Measurements from ENCODE around the gene NXPH3.
A peak's percentile ranks its signal among the peaks of the same experiment; 100 is the strongest.

NXPH3 gene

DNA sequence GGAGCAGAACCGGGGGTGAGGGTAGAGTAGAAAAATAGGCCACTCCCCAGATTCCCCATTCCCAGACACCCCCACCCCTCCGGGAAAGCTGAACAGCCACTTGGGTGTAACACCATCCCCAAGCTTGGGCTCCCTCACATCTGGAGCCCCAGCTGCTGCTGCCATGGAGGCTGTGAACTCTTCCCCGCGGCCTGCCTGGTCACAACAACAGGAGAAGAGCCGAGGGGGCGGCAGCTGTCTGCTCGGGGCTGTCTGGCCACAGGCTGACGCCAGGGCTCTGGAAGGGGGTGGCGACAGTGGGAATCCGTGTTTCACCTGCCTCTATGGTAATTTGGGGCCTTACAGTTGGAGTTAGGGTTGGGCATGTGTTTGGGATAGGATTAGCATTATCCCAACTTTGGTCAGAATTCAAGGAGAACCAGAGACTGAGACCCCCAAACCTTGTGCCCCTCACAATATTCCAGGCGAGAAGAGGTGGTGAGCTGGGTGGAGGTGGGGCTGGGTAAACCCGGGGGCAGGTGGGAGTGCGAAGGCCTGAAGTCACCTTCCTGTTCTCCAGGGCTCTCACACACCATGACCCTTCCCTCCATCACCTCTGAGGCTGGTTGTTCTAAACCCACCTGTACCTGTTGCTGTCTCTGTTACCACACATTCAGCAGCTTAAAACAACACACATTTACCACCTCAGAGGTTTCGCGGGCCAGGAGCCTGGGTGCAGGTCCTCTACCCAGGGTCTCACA lies 29.7 kb upstream of the NXPH3 start:
- H3K4me3 ChIP-seq (replicated peaks in 1 of 2; ENCODE audit: low read depth in 2 of 2, low read length in 2 of 2) = no peak overlapping the region
- TF ChIP-seq, protein P1, sequence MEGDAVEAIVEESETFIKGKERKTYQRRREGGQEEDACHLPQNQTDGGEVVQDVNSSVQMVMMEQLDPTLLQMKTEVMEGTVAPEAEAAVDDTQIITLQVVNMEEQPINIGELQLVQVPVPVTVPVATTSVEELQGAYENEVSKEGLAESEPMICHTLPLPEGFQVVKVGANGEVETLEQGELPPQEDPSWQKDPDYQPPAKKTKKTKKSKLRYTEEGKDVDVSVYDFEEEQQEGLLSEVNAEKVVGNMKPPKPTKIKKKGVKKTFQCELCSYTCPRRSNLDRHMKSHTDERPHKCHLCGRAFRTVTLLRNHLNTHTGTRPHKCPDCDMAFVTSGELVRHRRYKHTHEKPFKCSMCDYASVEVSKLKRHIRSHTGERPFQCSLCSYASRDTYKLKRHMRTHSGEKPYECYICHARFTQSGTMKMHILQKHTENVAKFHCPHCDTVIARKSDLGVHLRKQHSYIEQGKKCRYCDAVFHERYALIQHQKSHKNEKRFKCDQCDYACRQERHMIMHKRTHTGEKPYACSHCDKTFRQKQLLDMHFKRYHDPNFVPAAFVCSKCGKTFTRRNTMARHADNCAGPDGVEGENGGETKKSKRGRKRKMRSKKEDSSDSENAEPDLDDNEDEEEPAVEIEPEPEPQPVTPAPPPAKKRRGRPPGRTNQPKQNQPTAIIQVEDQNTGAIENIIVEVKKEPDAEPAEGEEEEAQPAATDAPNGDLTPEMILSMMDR (IDR thresholded peaks at IDR 0.05; ENCODE audit: low read depth, low read length) = no peak
- no peak for DNase-seq (ENCODE audit: low read depth in 2 of 2)

DNA sequence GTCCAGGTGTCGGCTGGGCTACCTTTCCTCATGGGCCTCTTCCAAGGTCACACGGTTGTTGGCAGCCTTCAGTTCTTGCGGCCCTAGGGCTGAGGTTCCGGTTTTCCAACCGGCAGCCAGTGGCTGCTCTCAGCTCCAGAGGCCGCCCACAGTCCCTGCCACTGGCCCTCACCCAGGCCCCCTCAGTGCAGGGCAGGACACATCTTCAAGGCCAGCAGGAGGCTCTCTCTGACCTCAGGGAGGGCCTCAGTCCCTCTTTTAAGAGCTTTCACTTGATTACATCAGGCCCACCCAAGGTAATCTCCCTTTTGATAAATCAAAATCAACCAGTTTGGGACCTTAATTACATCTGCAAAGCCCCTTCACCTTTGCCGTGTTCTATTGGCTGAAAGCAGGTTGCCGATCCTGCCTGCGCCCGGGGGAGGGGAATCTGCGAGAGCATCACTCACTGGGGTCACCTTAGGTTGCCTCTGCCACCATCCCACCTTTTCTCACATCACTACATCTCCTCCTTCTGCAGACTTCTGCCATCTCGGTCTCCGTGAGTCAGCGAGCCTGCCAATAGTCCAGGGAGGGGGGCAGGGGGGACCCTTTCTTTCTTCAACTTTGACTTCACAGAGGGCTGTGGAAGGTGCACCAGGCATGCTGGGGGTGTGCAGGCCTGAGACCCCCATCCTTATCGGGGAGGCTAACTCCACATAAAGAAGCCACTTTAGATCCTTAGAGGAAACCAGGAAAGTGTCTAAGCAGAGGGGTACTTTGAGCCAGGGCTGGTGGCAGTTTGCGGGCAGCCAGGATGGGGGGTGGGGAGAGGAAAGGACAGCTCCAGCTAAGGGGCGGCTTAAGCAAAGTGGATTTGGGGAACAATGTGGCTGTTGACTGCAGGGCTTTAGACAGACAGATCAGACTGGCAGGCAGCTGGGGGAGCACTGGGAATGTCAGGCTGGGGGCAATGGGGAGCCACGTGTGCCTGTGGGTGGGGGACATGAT lies 28.8 kb upstream of the NXPH3 start:
- TF ChIP-seq, protein P1 (IDR thresholded peaks at IDR 0.05; ENCODE audit: low read depth, low read length) = no peak
- DNase-seq (ENCODE audit: low read depth in 2 of 2) = no peak
- H3K4me3 ChIP-seq (replicated peaks in 1 of 2; ENCODE audit: low read depth in 2 of 2, low read length in 2 of 2) = no peak overlapping the region

DNA sequence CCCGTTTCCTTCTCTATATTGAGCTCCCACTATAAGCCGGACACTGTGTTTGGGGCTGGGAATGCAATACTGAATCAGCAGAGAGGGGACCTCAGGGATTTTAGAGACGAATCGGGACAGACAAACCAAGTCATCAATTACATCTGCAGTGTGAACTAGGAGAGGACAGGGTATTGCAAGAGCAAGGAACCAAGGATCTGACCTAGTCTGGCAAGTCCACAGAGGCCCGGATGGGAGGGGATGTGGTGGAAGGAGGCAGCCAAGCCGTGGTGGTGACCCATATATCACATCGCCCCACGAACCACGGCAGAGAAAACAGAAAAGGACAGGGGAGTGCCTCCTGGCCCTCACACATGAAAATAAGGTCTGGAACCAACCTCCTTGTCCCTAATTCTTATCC lies 28.1 kb upstream of the NXPH3 start:
- no peak for DNase-seq (ENCODE audit: low read depth in 2 of 2)
- TF ChIP-seq, protein P1 (IDR thresholded peaks at IDR 0.05; ENCODE audit: low read depth, low read length) = no peak
- H3K4me3 ChIP-seq (replicated peaks in 1 of 2; ENCODE audit: low read depth in 2 of 2, low read length in 2 of 2) = no peak overlapping the region

DNA sequence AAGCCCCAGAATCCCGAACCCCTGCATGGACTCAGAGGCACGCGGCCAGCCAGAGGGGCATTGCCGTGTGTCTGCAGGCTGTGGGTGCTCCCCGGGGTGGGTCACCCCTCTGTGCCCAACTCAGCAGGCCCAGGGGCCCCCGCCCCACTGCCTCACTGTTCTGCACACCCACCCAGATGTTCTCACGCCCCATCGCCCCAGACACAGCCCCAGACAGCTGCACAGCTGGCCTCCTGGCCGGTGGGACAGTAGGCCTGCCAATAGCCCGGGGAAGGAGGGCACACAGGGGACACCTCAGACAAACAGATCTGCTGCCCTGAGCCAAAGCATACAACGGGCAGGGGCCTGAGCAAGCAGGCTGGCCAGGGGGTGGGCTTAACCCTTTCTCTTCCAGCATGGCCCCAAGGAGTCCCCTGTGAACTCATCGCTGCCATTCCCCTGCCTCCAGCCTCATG lies 27.6 kb upstream of the NXPH3 start:
- TF ChIP-seq, protein P1 (IDR thresholded peaks at IDR 0.05; ENCODE audit: low read depth, low read length) = no peak
- H3K4me3 ChIP-seq (replicated peaks in 1 of 2; ENCODE audit: low read depth in 2 of 2, low read length in 2 of 2) = no peak overlapping the region
- DNase-seq (ENCODE audit: low read depth in 2 of 2) = no peak

DNA sequence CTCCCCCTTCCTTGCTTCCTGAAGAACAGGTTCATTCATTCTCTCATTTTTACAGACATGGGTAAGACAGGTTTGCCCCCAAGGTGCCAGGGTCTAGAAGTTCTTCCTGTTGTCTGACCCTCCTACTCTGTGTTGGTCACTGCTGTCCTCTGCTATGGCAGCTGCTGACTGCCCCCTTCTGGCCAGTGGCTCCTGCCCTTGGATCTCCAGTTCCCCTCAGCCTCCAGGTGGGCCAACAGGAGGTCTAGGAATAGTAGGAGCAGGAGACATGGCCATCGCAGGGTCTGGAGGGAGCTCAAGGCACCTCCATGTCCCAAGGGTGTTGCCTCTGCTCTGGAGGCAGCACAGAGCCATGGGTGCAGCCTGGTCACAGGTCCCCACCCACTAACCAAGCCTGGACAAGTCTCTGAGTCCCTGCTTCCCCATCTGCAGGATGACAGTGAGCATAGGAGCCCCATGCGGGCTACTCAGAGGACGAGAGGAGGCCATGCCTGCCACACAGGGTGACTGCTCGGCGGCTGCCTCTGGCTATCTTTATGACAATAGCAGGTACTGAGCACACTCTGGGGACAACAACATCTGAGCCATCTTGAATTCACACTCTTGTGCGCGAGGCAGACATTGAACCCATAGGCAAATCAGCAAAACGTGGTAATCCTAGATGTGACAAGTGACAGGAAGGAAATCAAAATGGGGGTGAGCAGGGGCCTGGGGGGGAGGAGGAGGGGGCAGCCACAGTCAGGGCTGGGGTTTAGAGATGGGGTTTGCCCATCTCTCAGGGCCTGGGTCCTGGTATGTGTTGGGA lies 27.0 kb upstream of the NXPH3 start:
- DNase-seq (ENCODE audit: low read depth in 2 of 2) = peak; percentile 62 to 67
- TF ChIP-seq, protein P1 (IDR thresholded peaks at IDR 0.05; ENCODE audit: low read depth, low read length) = peak; percentile 84
- H3K4me3 ChIP-seq (replicated peaks in 1 of 2; ENCODE audit: low read depth in 2 of 2, low read length in 2 of 2) = no peak overlapping the region

DNA sequence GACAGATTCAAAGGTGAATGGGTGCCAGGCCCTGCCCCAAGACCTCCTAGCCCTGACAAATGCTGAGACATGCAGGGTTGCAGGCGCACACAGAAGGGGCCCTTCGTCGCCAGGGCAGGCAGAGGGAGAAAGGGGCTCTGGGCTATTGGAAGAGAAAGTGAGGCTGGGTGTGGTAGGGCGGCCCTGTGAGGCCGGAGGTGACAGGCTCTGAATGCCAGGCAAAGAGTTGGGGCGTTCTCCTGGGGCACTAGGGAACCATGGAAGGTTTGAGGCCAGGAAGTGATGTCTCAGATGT lies 26.4 kb upstream of the NXPH3 start:
- no peak for DNase-seq (ENCODE audit: low read depth in 2 of 2)
- no peak overlapping the region for H3K4me3 ChIP-seq (replicated peaks in 1 of 2; ENCODE audit: low read depth in 2 of 2, low read length in 2 of 2)
- TF ChIP-seq, protein P1 (IDR thresholded peaks at IDR 0.05; ENCODE audit: low read depth, low read length) = no peak
